HUDEP-2 (cell line): ENCODE measurements around the gene APBB3.

ENCODE experiments used
- DNase-seq, 76 experiments: peaks; one replicate each; lab custom pipeline; 2025; ENCODE audit not compliant: unreplicated experiment in 76 of 76; lab: John Stamatoyannopoulos, UW

Gene APBB3

GRCh38 chr5:140556438-140556837, 8.0 kb downstream of the APBB3 start:
- no peak for DNase-seq

GRCh38 chr5:140555747-140556312, 8.6 kb downstream of the APBB3 start:
- DNase-seq, result no peak

GRCh38 chr5:140554454-140554853, 9.9 kb downstream of the APBB3 start:
- DNase-seq, result peak in 13 of 76 experiments; percentile 3 to 49 (median 22)

GRCh38 chr5:140553657-140554056, 10.7 kb downstream of the APBB3 start:
- no peak for DNase-seq

- no peak for DNase-seq
Measured at GRCh38 chr5:140551872-140552271, 12.5 kb downstream of the APBB3 start.

- no peak for DNase-seq
Measured at GRCh38 chr5:140550147-140551079, 14.0 kb downstream of the APBB3 start.

- peak in 57 of 76 experiments; percentile 2 to 66 (median 33) for DNase-seq
Measured at GRCh38 chr5:140549237-140550144, 14.9 kb downstream of the APBB3 start.

- DNase-seq, result no peak
Measured at GRCh38 chr5:140548791-140549190, 15.6 kb downstream of the APBB3 start.

- DNase-seq, result peak in 13 of 76 experiments; percentile 2 to 54 (median 36)
Measured at GRCh38 chr5:140548300-140548688, 16.1 kb downstream of the APBB3 start.

GRCh38 chr5:140547508-140548299, 16.7 kb downstream of the APBB3 start, which contains the start of gene EIF4EBP3:
EIF4EBP3 (plus strand) TSS chr5:140547662; CDS start chr5:140547738, 76 bp downstream.
- peak in 74 of 76 experiments; percentile 24 to 95 (median 87) for DNase-seq

GRCh38 chr5:140546851-140547507, 17.4 kb downstream of the APBB3 start:
- no peak for DNase-seq

GRCh38 chr5:140545606-140546005, 18.8 kb downstream of the APBB3 start:
- DNase-seq, result no peak

- no peak for DNase-seq
Measured at GRCh38 chr5:140544986-140545385, 19.4 kb downstream of the APBB3 start.

- no peak for DNase-seq
Measured at GRCh38 chr5:140542972-140543371, 21.4 kb downstream of the APBB3 start.

GRCh38 chr5:140540227-140540626, 24.2 kb downstream of the APBB3 start:
- no peak for DNase-seq

GRCh38 chr5:140524003-140524402, 40.4 kb downstream of the APBB3 start:
- DNase-seq, result no peak

- no peak for DNase-seq
Measured at GRCh38 chr5:140513124-140513523, 51.3 kb downstream of the APBB3 start.

- DNase-seq, result no peak
Measured at GRCh38 chr5:140509898-140510297, 54.5 kb downstream of the APBB3 start.
